H9 (cell line): Measurements from ENCODE around the gene NOG. TPM values are rescaled to one million over a fixed set of nuclear protein-coding genes. Genes with fewer than 3 reads are reported as not detected.

ENCODE experiments used
- DNase-seq: peaks from one replicate; pipeline ENCODE4 v3.0.0-alpha.2; 2017
- H2AFZ ChIP-seq: one replicate; pipeline ENCODE4 v1.6.1; 2013; ENCODE audit warnings: mild to moderate bottlenecking, low read length, control low read depth, moderate library complexity
- H2AK5ac ChIP-seq: 2 replicates; pipeline ENCODE4 v1.6.1; 2013; ENCODE audit warnings: low read length, control low read depth, mixed read lengths; ENCODE audit not compliant: insufficient read length
- H2BK120ac ChIP-seq: one replicate; pipeline ENCODE4 v1.6.1; 2013; ENCODE audit warnings: low read depth, mild to moderate bottlenecking, low read length, control low read depth, inconsistent platforms; ENCODE audit not compliant: poor library complexity, severe bottlenecking
- H2BK12ac ChIP-seq: 2 replicates; pipeline ENCODE4 v1.6.1; 2013; ENCODE audit warnings: low read length, control low read depth, mixed read lengths, low read depth; ENCODE audit not compliant: insufficient read length
- H2BK15ac ChIP-seq: 2 replicates; pipeline ENCODE4 v1.6.1; 2013; ENCODE audit warnings: low read depth, low read length, control low read depth
- H2BK20ac ChIP-seq: one replicate; pipeline ENCODE4 v1.6.1; 2013; ENCODE audit warnings: low read depth, mild to moderate bottlenecking, low read length, control low read depth, inconsistent platforms; ENCODE audit not compliant: poor library complexity, severe bottlenecking
- H2BK5ac ChIP-seq: 2 replicates; pipeline ENCODE4 v1.6.1; 2013; ENCODE audit warnings: low read length, control low read depth, mixed read lengths; ENCODE audit not compliant: insufficient read length
- H3K14ac ChIP-seq: 2 replicates; pipeline ENCODE4 v1.6.1; 2013; ENCODE audit warnings: low read length, control low read depth; ENCODE audit not compliant: insufficient read depth
- H3K18ac ChIP-seq: 2 replicates; pipeline ENCODE4 v1.6.1; 2013; ENCODE audit warnings: low read depth, mild to moderate bottlenecking, mixed read lengths, low read length, control low read depth; ENCODE audit not compliant: insufficient read length
- H3K23ac ChIP-seq: 2 replicates; pipeline ENCODE4 v1.6.1; 2013; ENCODE audit warnings: low read length, control low read depth, mixed read lengths, low read depth; ENCODE audit not compliant: insufficient read length
- H3K23me2 ChIP-seq: 2 replicates; pipeline ENCODE4 v1.6.1; 2013; ENCODE audit warnings: low read depth, mild to moderate bottlenecking, mixed read lengths, low read length, control low read depth; ENCODE audit not compliant: insufficient read length, poor library complexity, severe bottlenecking
- H3K27ac ChIP-seq: 2 replicates; pipeline ENCODE4 v1.5.1; 2013; ENCODE audit warnings: low read length, control low read depth, mixed read lengths, low read depth; ENCODE audit not compliant: insufficient read length
- H3K27me3 ChIP-seq: 2 replicates; pipeline ENCODE4 v1.6.1; 2013; ENCODE audit warnings: low read length, control low read depth, inconsistent platforms; ENCODE audit not compliant: insufficient read depth
- H3K4ac ChIP-seq: 2 replicates; pipeline ENCODE4 v1.6.1; 2013; ENCODE audit warnings: low read depth, mild to moderate bottlenecking, control low read depth, inconsistent platforms, low read length, moderate library complexity
- H3K4me1 ChIP-seq: 2 replicates; pipeline ENCODE4 v1.6.1; 2013; ENCODE audit warnings: low read length, control low read depth, inconsistent platforms; ENCODE audit not compliant: insufficient read depth
- H3K4me2 ChIP-seq: 2 replicates; pipeline ENCODE4 v1.6.1; 2013; ENCODE audit warnings: low read length, control low read depth, mixed read lengths; ENCODE audit not compliant: insufficient read length, insufficient read depth
- H3K56ac ChIP-seq: 2 replicates; pipeline ENCODE4 v1.6.1; 2013; ENCODE audit warnings: low read depth, mild to moderate bottlenecking, mixed read lengths, low read length, control low read depth; ENCODE audit not compliant: insufficient read length
- H3K79me1 ChIP-seq: 2 replicates; pipeline ENCODE4 v1.6.1; 2013; ENCODE audit warnings: low read depth, mild to moderate bottlenecking, moderate library complexity, low read length, control low read depth, inconsistent platforms; ENCODE audit not compliant: insufficient read depth, poor library complexity, severe bottlenecking
- H3K79me2 ChIP-seq: 2 replicates; pipeline ENCODE4 v1.6.1; 2013; ENCODE audit warnings: low read length, control low read depth, inconsistent platforms; ENCODE audit not compliant: insufficient read depth
- H3K9ac ChIP-seq: 2 replicates; pipeline ENCODE4 v1.6.1; 2013; ENCODE audit warnings: low read length, control low read depth, mixed read lengths; ENCODE audit not compliant: insufficient read length; ENCODE audit errors: extremely low read depth
- H3K9me3 ChIP-seq: one replicate; pipeline ENCODE4 v1.6.1; 2013; ENCODE audit warnings: low read depth, low read length, inconsistent platforms; ENCODE audit not compliant: control insufficient read depth
- H3T11ph ChIP-seq: one replicate; pipeline ENCODE4 v1.6.1; 2013; ENCODE audit warnings: mild to moderate bottlenecking, low read length, control low read depth, inconsistent platforms
- H4K20me1 ChIP-seq: one replicate; pipeline ENCODE4 v1.6.1; 2013; ENCODE audit not compliant: control insufficient read depth, insufficient read length, insufficient read depth
- H4K5ac ChIP-seq: 2 replicates; pipeline ENCODE4 v1.6.1; 2013; ENCODE audit warnings: low read depth, mild to moderate bottlenecking, mixed read lengths, low read length, control low read depth; ENCODE audit not compliant: insufficient read length
- H4K8ac ChIP-seq: replicated peaks from 2 replicates; pipeline ENCODE4 v1.6.1; 2013; ENCODE audit warnings: low read length, control low read depth, mixed read lengths, low read depth; ENCODE audit not compliant: insufficient read length
- H4K91ac ChIP-seq: 2 replicates; pipeline ENCODE4 v1.6.1; 2013; ENCODE audit warnings: low read depth, mild to moderate bottlenecking, moderate library complexity, mixed read lengths, low read length, control low read depth; ENCODE audit not compliant: insufficient read length
- H3K27ac Mint-ChIP-seq, 3 experiments: 2 replicates in 2 of 3; 3 replicates in 1 of 3; pipeline ENCODE4 v1.8.0; 2020 to 2021; ENCODE audit warnings: mixed read lengths in 3 of 3, mild to moderate bottlenecking in 1 of 3, moderate library complexity in 1 of 3
- H3K27me3 Mint-ChIP-seq: 2 replicates; pipeline ENCODE4 v1.8.0; 2021; ENCODE audit warnings: low read depth, mild to moderate bottlenecking, moderate library complexity, mixed read lengths
- H3K36me3 Mint-ChIP-seq, 3 experiments: 2 replicates in 2 of 3; 3 replicates in 1 of 3; pipeline ENCODE4 v1.8.0; 2020 to 2021; ENCODE audit warnings: low read depth in 3 of 3, mixed read lengths in 3 of 3; ENCODE audit not compliant: insufficient read depth in 1 of 3
- H3K4me1 Mint-ChIP-seq, 2 experiments: 2 replicates each; pipeline ENCODE4 v1.8.0; 2020; ENCODE audit warnings: mixed read lengths in 2 of 2
- H3K4me3 Mint-ChIP-seq, 2 experiments: 2 replicates in 1 of 2; 3 replicates in 1 of 2; pipeline ENCODE4 v1.8.0; 2020 to 2021; ENCODE audit warnings: mild to moderate bottlenecking in 2 of 2, mixed read lengths in 2 of 2, moderate library complexity in 1 of 2
- H3K9me3 Mint-ChIP-seq, 2 experiments: 2 replicates in 1 of 2; 3 replicates in 1 of 2; pipeline ENCODE4 v1.8.0; 2020; ENCODE audit warnings: mild to moderate bottlenecking in 2 of 2, mixed read lengths in 2 of 2, moderate library complexity in 1 of 2
- whole genome bisulfite sequencing: extraction: QIAGEN DNeasy Blood & Tissue Kit; methylation state at CpG from one replicate; pipeline ENCODE4 v1.1.7; 2013; ENCODE audit warnings: missing lambda C conversion rate, low lambda C conversion rate, mixed read lengths; ENCODE audit not compliant: insufficient read length; ENCODE audit errors: extremely low coverage; 5-methylcytosine and 5-hydroxymethylcytosine counted together
- total RNA-seq: library from RNA; stranded (reverse); gene quantifications from 2 replicates; pipeline ENCODE4 v1.2.1, GENCODE V29; 2021
- TF ChIP-seq, protein P1 (sequence below): fragments of 200-600 bp; sonication (generic); conservative IDR thresholded peaks from 3 replicates; pipeline ENCODE4 v1.8.0; 2021; ENCODE audit warnings: antibody characterized with exemption, mild to moderate bottlenecking

NOG gene
- total RNA-seq, 1 experiment from 2014 or later: not detected

DNA sequence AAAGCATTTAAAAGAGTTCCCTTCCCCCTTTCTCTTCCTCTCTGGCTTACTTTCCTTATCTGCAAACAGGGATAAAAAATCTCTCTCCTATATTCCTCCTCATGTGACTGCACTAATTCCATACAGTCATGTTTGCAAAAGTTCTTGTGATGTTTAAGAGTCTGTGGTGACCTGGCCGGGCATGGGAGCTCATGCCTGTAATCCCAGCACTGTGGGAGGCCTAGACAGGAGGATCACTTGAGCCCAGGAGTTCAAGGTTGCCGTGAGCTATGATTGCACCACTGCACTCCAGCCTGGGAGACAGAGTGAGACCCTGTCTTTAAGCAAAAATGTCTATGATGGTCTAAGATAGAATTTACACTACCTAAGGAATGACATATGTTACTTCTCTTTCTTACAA, 19.6 kb downstream of the NOG start:
- TF ChIP-seq, protein P1, sequence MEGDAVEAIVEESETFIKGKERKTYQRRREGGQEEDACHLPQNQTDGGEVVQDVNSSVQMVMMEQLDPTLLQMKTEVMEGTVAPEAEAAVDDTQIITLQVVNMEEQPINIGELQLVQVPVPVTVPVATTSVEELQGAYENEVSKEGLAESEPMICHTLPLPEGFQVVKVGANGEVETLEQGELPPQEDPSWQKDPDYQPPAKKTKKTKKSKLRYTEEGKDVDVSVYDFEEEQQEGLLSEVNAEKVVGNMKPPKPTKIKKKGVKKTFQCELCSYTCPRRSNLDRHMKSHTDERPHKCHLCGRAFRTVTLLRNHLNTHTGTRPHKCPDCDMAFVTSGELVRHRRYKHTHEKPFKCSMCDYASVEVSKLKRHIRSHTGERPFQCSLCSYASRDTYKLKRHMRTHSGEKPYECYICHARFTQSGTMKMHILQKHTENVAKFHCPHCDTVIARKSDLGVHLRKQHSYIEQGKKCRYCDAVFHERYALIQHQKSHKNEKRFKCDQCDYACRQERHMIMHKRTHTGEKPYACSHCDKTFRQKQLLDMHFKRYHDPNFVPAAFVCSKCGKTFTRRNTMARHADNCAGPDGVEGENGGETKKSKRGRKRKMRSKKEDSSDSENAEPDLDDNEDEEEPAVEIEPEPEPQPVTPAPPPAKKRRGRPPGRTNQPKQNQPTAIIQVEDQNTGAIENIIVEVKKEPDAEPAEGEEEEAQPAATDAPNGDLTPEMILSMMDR: no peak
- no peaks in the 10 kb centered on the region for H3K79me2 ChIP-seq
- DNase-seq: no peak
- Mint-ChIP-seq H3K27ac (no peak overlapping the region; a peak in 1 of 7 replicates), H3K4me1 (no peaks in the 10 kb centered on the region; a peak in 1 of 4 replicates), H3K9me3 (no peaks in the 10 kb centered on the region), H3K36me3 (peaks cover 0 to 1% (median 0%) of the 10 kb centered on the region in 3 experiments; a peak in 1 of 7 replicates), H3K27me3 (peaks cover 9% of the 10 kb centered on the region), H3K4me3 (no peak overlapping the region)
- H4K91ac ChIP-seq: no peak overlapping the region
- no peak overlapping the region for H2BK12ac ChIP-seq
- H3K4me2 ChIP-seq: no peak overlapping the region
- H4K5ac ChIP-seq: no peak overlapping the region
- no peak overlapping the region for H3K56ac ChIP-seq
- H3K14ac ChIP-seq: no peak overlapping the region
- no peak overlapping the region for H2BK5ac ChIP-seq
- H3K4ac ChIP-seq: no peak overlapping the region
- no peak overlapping the region for H2BK20ac ChIP-seq
- H2AK5ac ChIP-seq: no peak overlapping the region
- no peaks in the 10 kb centered on the region for H4K20me1 ChIP-seq
- H3K79me1 ChIP-seq: no peaks in the 10 kb centered on the region
- H3K9me3 ChIP-seq: no peaks in the 10 kb centered on the region
- H3K4me1 ChIP-seq: no peaks in the 10 kb centered on the region
- no peak overlapping the region for H3T11ph ChIP-seq
- H3K18ac ChIP-seq: no peak overlapping the region
- no peaks in the 10 kb centered on the region for H3K27me3 ChIP-seq
- no peak overlapping the region for H3K23ac ChIP-seq
- H2BK120ac ChIP-seq: no peak overlapping the region
- no peak overlapping the region for H2AFZ ChIP-seq
- no peak overlapping the region for H3K27ac ChIP-seq
- no peak overlapping the region for H4K8ac ChIP-seq
- WGBS: no CpG with 5 or more reads among the region's 2 CpGs
- H2BK15ac ChIP-seq: no peak overlapping the region
- no peaks in the 10 kb centered on the region for H3K23me2 ChIP-seq
- no peak overlapping the region for H3K9ac ChIP-seq
